Transverse colon (tissue), 4 donors: Measurements from ENCODE around the gene CTNNBL1. TPM values are rescaled to one million over a fixed set of nuclear protein-coding genes. Genes with fewer than 3 reads are reported as not detected.

Experiments used
- DNase-seq: peaks from one replicate; pipeline ENCODE4 v3.0.0-alpha.2; 2019
- H3K27ac ChIP-seq, 4 donors: fragments of 200-600 bp; sonication (generic); 2 replicates each; pipeline ENCODE4 v1.5.1; 2016 to 2018; ENCODE audit warnings: inconsistent platforms in 4 of 4
- H3K27me3 ChIP-seq: fragments of 200-600 bp; sonication (generic); 2 replicates; pipeline ENCODE4 v1.5.1; 2017; ENCODE audit warnings: inconsistent platforms
- H3K36me3 ChIP-seq, 4 donors: fragments of 200-600 bp; sonication (generic); 2 replicates each; pipeline ENCODE4 v1.5.1; 2017 to 2019; ENCODE audit warnings: inconsistent platforms in 4 of 4
- H3K4me1 ChIP-seq, 4 donors: fragments of 200-600 bp; sonication (generic); 2 replicates each; pipeline ENCODE4 v1.5.1; 2017 to 2020; ENCODE audit warnings: inconsistent platforms in 4 of 4
- H3K4me3 ChIP-seq, 4 donors: fragments of 200-600 bp; sonication (generic); 1 replicate in 1 of 4; 2 replicates in 3 of 4; pipeline versions ENCODE4 v1.5.1 to v1.6.1; 2017 to 2019; ENCODE audit warnings: inconsistent platforms in 4 of 4
- H3K9me3 ChIP-seq, 2 donors: fragments of 200-600 bp; sonication (generic); 2 replicates each; pipeline ENCODE4 v1.5.1; 2017 to 2019; ENCODE audit warnings: inconsistent platforms in 2 of 2
- EP300 ChIP-seq: sonication (generic); formaldehyde crosslinking; IDR thresholded peaks from one replicate; pipeline ENCODE4 v1.6.1; 2017; ENCODE audit warnings: antibody characterized with exemption, low read depth
- POLR2A ChIP-seq: fragments of 450-650 bp; IDR thresholded peaks from one replicate; pipeline ENCODE4 v1.6.1; 2016; ENCODE audit warnings: antibody characterized with exemption, mild to moderate bottlenecking, moderate library complexity
- POLR2AphosphoS5 ChIP-seq, 3 donors: sonication (generic); formaldehyde crosslinking; IDR thresholded peaks; one replicate each; pipeline ENCODE4 v1.6.1; 2016; ENCODE audit warnings: antibody characterized with exemption in 3 of 3
- WGBS, 2 donors: methylation state at CpG; one replicate each; pipeline ENCODE4 v1.1.5; 2018; ENCODE audit warnings: low coverage in 1 of 2; 5-methylcytosine and 5-hydroxymethylcytosine counted together
- in situ Hi-C, 4 donors: fragments of 200-750 bp; cut with MboI; loops; one replicate each; pipeline versions ENCODE4 v1.15.0 to v1.15.1; 2017; ENCODE audit warnings: low sequenced_read_pairs in 3 of 4, low pct_ligation_motif_present in 1 of 4, low pct_unique_long_range_greater_than_20kb in 1 of 4
- intact Hi-C: fragments of 100-400 bp; cut with DNase I; formaldehyde crosslinking; loops from one replicate; pipeline ENCODE4 v1.15.1; 2023; ENCODE audit warnings: low total_unique reads
- total RNA-seq, 4 donors: library from RNA; depleted of rRNA; stranded (reverse); fragments of >200 nt; gene quantifications; one replicate each; pipeline ENCODE4 v1.1.0, GENCODE V29; 2016
- TF ChIP-seq, protein P1 (sequence below), 5 experiments: fragments of 200-600 bp in 3 of 5; fragments of 450-650 bp in 2 of 5; sonication (generic) in 3 of 5; IDR thresholded peaks; 1 replicate in 2 of 5; 2 replicates in 3 of 5; pipeline ENCODE4 v1.5.1; 2016 to 2017; ENCODE audit warnings: antibody characterized with exemption in 5 of 5, inconsistent platforms in 3 of 5, mild to moderate bottlenecking in 2 of 5, moderate library complexity in 1 of 5

The CTNNBL1 gene
- total RNA-seq, 4 donors from 2014 or later = 18.7 to 49.0 (median 22.4) TPM

DNA sequence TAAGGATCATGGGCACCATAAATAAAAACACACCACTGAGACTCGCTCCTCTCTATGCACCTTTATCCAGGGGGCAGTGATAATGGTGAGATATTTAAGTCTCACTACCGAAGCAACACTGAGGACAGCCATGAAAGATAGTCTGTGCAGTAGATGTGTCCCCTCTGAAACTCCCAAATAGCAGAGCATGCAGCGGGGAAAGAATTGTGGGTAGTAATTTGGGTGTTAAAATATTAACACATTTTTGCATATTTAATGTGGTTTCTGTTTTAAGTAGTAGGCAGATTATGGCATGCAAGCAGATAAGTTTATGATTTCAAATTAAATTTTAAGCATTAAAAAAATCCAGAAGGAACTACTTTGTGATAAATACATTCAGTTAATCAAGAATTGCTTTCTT lies 82.7 kb downstream of the CTNNBL1 start:
- H3K36me3 ChIP-seq = no peaks in the 10 kb centered on the region
- no peak for DNase-seq
- in situ Hi-C loops = no loop called here
- intact Hi-C loops = no loop called here
- WGBS, 2 donors = 90 to 100% methylated on average over 3 of the region's 3 CpGs
- no peak overlapping the region for H3K27ac ChIP-seq
- no peaks in the 10 kb centered on the region for H3K27me3 ChIP-seq
- H3K9me3 ChIP-seq = no peaks in the 10 kb centered on the region
- TF ChIP-seq POLR2AphosphoS5 (IDR thresholded peaks at IDR 0.05) (no peak), EP300 (no peak), POLR2A (no peak)
- TF ChIP-seq, protein P1, sequence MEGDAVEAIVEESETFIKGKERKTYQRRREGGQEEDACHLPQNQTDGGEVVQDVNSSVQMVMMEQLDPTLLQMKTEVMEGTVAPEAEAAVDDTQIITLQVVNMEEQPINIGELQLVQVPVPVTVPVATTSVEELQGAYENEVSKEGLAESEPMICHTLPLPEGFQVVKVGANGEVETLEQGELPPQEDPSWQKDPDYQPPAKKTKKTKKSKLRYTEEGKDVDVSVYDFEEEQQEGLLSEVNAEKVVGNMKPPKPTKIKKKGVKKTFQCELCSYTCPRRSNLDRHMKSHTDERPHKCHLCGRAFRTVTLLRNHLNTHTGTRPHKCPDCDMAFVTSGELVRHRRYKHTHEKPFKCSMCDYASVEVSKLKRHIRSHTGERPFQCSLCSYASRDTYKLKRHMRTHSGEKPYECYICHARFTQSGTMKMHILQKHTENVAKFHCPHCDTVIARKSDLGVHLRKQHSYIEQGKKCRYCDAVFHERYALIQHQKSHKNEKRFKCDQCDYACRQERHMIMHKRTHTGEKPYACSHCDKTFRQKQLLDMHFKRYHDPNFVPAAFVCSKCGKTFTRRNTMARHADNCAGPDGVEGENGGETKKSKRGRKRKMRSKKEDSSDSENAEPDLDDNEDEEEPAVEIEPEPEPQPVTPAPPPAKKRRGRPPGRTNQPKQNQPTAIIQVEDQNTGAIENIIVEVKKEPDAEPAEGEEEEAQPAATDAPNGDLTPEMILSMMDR (IDR thresholded peaks at IDR 0.05) = no peak
- H3K4me3 ChIP-seq = no peak overlapping the region
- no peaks in the 10 kb centered on the region for H3K4me1 ChIP-seq

DNA sequence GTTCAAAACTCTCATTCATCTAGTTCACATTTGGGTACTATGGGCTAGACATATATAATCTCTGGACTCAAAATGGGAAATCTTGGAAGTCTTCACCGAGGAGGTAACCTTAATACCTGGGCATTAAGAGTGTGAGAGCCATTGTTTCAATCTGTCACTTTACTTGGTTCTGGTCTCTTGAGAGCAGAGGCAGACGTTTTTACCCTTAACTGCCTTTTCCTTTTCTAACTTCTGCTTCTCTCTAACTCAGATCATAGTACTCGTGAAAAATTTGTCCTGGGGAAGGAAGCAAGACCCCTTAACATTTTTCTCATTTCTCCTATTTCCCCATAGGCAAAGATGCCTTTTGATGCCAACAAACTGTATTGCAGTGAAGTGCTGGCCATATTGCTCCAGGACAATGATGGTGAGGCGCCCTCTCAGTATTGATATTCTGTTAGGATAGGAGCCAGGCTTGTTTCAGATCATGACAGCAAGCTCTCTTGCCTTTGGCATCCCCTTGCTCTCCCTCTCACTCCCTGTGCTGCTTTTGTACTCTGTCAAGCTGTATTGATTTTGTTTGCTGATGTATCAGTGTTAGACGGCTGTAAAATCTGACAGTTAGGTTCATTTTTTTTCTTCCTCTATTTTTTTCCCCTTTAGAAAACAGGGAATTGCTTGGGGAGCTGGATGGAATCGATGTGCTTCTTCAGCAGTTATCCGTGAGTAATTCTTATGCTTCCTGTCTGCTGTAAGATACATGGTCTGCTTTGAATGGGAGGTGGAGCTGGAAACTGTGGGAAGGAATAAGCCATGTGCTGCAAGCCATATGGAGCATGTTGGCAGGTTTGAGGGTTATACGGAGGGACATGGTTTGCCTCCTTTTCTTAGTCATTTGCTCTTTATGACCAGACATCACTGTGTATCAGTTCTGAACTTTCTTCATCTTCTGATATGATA lies 83.5 kb downstream of the CTNNBL1 start:
- Histone ChIP-seq H3K9me3 (no peaks in the 10 kb centered on the region), H3K36me3 (no peaks in the 10 kb centered on the region)
- in situ Hi-C loops = no loop called here

DNA sequence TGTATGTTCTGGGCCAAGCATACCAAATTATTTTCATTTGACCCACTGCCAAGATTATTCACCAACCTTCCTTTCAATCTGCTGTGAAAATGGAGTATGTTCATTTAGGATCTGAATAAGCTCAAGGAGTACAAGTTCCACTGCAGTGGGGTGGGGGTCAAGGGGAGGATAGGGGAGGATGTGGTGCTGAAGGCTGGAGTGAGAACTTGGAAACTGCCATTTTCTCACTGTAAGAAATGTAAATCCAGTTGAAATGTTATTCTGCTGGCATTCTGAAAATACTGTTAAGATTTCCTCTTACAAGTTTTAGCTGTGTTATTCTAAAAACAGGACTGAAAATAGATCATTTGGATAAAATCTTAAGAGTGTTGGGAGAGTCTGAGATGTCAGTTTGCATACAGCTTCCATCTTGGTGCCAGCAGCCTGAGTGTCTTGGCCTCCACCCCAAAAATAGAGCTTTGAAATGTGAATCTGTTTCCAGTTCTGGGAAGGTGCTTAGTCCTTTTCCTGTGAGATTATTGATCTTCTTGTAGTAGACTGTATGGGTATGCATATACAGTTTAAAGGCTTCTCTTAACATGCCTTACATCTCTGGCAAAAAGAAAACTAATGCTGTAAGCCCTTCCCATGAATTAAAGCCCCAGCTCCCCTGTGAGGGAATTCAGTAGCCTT lies 84.3 kb downstream of the CTNNBL1 start:
- Histone ChIP-seq H3K9me3 (no peaks in the 10 kb centered on the region), H3K4me1 (no peaks in the 10 kb centered on the region), H3K27ac (no peak overlapping the region), H3K4me3 (no peak overlapping the region), H3K27me3 (no peaks in the 10 kb centered on the region), H3K36me3 (peaks cover 0 to 3% (median 0%) of the 10 kb centered on the region in 4 donors)
- no peak for DNase-seq
- intact Hi-C loops = no loop called here
- TF ChIP-seq POLR2A (no peak), EP300 (no peak), POLR2AphosphoS5 (IDR thresholded peaks at IDR 0.05) (no peak)
- TF ChIP-seq, protein P1 (IDR thresholded peaks at IDR 0.05) = no peak
- in situ Hi-C loops = no loop called here

More for the DNA sequence above, 83.5 kb downstream of the CTNNBL1 start:
- 81 to 91% methylated on average over 6 to 8 of the region's 8 CpGs for WGBS, 2 donors
- Histone ChIP-seq H3K4me3 (no peak overlapping the region), H3K27ac (no peak overlapping the region), H3K27me3 (no peaks in the 10 kb centered on the region), H3K4me1 (no peaks in the 10 kb centered on the region)
- DNase-seq = no peak
- TF ChIP-seq POLR2AphosphoS5 (IDR thresholded peaks at IDR 0.05) = no peak
- TF ChIP-seq, protein P1 (IDR thresholded peaks at IDR 0.05) = no peak
- TF ChIP-seq EP300 = no peak
- TF ChIP-seq POLR2A = no peak
- intact Hi-C loops = no loop called here

DNA sequence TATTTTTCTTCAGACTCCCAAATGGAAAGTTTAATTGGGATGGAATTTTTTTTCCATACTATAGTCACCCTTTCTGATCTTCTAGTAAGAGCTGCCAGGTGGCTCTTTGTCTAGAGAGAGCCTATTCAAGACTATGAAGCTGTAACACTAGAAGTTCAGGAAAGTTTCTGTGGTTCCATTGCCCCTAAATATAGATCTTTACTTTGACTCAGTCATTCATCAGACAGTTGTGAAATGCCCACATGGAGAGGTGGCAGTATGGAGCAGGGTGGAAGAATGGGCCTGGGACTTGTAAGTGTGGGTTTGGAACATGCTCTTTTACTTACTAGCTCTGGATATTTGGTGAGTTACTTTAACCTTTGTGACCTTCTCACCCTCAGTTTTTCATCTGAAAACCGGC lies 87.8 kb downstream of the CTNNBL1 start:
- no peaks in the 10 kb centered on the region for H3K9me3 ChIP-seq
- H3K27ac ChIP-seq = no peak overlapping the region
- 60 to 85% methylated on average over 1 of the region's 1 CpG for WGBS, 2 donors
- no peak for DNase-seq
- H3K4me1 ChIP-seq = no peaks in the 10 kb centered on the region
- H3K36me3 ChIP-seq = peaks cover 0 to 4% (median 0%) of the 10 kb centered on the region in 4 donors
- TF ChIP-seq, protein P1 (IDR thresholded peaks at IDR 0.05) = no peak
- TF ChIP-seq EP300 (no peak), POLR2AphosphoS5 (IDR thresholded peaks at IDR 0.05) (no peak), POLR2A (no peak)
- intact Hi-C loops (no loop called here), in situ Hi-C loops (no loop called here)
- H3K27me3 ChIP-seq = no peaks in the 10 kb centered on the region
- H3K4me3 ChIP-seq = no peak overlapping the region
